ENCODE results near the gene GPR137B. TPM values are rescaled to one million over a fixed set of nuclear protein-coding genes. Genes with fewer than 3 reads are reported as not detected.

GPR137B gene
- total RNA-seq, 4 donors from 2014 or later, result 0.75 to 5.5 (median 5.4) TPM

- H3K27ac ChIP-seq, result no peak overlapping the region
- TF ChIP-seq CTCF (IDR thresholded peaks at IDR 0.05 in 4 of 5, conservative IDR thresholded peaks at IDR 0.05 in 1 of 5) (no peak), POLR2A (IDR thresholded peaks at IDR 0.05) (no peak)
- no peak for ATAC-seq
- no peaks in the 10 kb centered on the region for H3K9me3 ChIP-seq
- H3K4me1 ChIP-seq, result no peaks in the 10 kb centered on the region
- no peak overlapping the region for H3K4me3 ChIP-seq
- no peaks in the 10 kb centered on the region for H3K36me3 ChIP-seq
- DNase-seq, result no peak
- peaks cover 0 to 8% (median 0%) of the 10 kb centered on the region in 3 donors for H3K27me3 ChIP-seq
- in situ Hi-C loops (cut with MboI; ENCODE audit: low sequenced_read_pairs in 4 of 4), result loop anchor here in 3 of 4 donors (10.0 to 25.0 kb wide), 3 partner anchors 382 to 1460 kb away; no protein-coding TSS in a partner anchor
- intact Hi-C loops (cut with DNase I; ENCODE audit: low total_unique reads), result loop anchor here (10.0 kb wide), 1 partner anchor 752 kb away; no protein-coding TSS in a partner anchor
Measured at GRCh38 chr1:236102611-236103010, 39.7 kb upstream of the GPR137B start.

DNA sequence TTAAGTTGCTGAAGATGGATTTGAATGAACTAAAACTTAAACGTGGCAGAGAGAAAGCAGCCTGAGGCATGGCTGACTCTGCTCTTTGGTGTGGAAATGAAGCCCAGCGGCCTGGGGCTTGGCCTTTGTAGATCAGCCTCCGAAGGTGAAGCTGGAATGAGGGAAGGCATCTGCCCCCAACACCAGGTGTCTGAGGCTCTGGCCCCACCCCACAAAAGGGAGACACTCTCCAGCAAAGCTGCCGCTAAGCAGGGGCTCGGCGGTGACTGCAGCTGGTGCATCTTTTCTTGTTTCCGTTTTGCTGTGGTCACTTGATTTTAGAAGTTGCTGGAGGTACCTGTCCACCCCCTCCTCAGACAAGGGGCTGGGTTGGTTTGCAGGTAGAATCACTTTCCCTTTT lies 39.3 kb upstream of the GPR137B start:
- in situ Hi-C loops (cut with MboI; ENCODE audit: low sequenced_read_pairs in 4 of 4), result loop anchor here in 3 of 4 donors (10.0 to 25.0 kb wide), 3 partner anchors 382 to 1459 kb away; no protein-coding TSS in a partner anchor
- intact Hi-C loops (cut with DNase I; ENCODE audit: low total_unique reads), result loop anchor here (10.0 kb wide), 1 partner anchor 752 kb away; no protein-coding TSS in a partner anchor
- Histone ChIP-seq H3K36me3 (no peaks in the 10 kb centered on the region), H3K27me3 (peaks cover 0 to 8% (median 0%) of the 10 kb centered on the region in 3 donors), H3K4me1 (no peaks in the 10 kb centered on the region), H3K9me3 (no peaks in the 10 kb centered on the region), H3K27ac (no peak overlapping the region), H3K4me3 (no peak overlapping the region)
- ATAC-seq, result no peak
- TF ChIP-seq POLR2A (IDR thresholded peaks at IDR 0.05), result no peak
- DNase-seq, result no peak

- H3K27me3 ChIP-seq, result peaks cover 0 to 8% (median 0%) of the 10 kb centered on the region in 3 donors
- H3K27ac ChIP-seq, result no peak overlapping the region
- ATAC-seq (peak in 1 of 2 donors; percentile 49), DNase-seq (no peak)
- H3K9me3 ChIP-seq, result no peaks in the 10 kb centered on the region
- H3K36me3 ChIP-seq, result no peaks in the 10 kb centered on the region
- no peak for TF ChIP-seq POLR2A (IDR thresholded peaks at IDR 0.05)
- TF ChIP-seq CTCF (IDR thresholded peaks at IDR 0.05 in 4 of 5, conservative IDR thresholded peaks at IDR 0.05 in 1 of 5), result peak; percentile 66 to 86 (median 72)
- H3K4me1 ChIP-seq, result no peaks in the 10 kb centered on the region
- in situ Hi-C loops (cut with MboI; ENCODE audit: low sequenced_read_pairs in 4 of 4) (loop anchor here in 3 of 4 donors (10.0 to 25.0 kb wide), 3 partner anchors 381 to 1459 kb away; no protein-coding TSS in a partner anchor), intact Hi-C loops (cut with DNase I; ENCODE audit: low total_unique reads) (loop anchor here (10.0 kb wide), 1 partner anchor 751 kb away; no protein-coding TSS in a partner anchor)
- no peak overlapping the region for H3K4me3 ChIP-seq
Measured at GRCh38 chr1:236103646-236104218, 38.6 kb upstream of the GPR137B start.

GRCh38 chr1:236107121-236107907 lies 35.0 kb upstream of the GPR137B start:
- DNase-seq, result no peak
- Histone ChIP-seq H3K36me3 (no peaks in the 10 kb centered on the region), H3K4me3 (no peak overlapping the region), H3K9me3 (no peaks in the 10 kb centered on the region), H3K27ac (no peak overlapping the region), H3K4me1 (no peaks in the 10 kb centered on the region), H3K27me3 (peaks cover 0 to 4% (median 0%) of the 10 kb centered on the region in 3 donors)
- intact Hi-C loops (cut with DNase I; ENCODE audit: low total_unique reads), result loop anchor here (10.0 kb wide), 1 partner anchor 747 kb away; no protein-coding TSS in a partner anchor
- no peak for ATAC-seq
- TF ChIP-seq CTCF (IDR thresholded peaks at IDR 0.05 in 4 of 5, conservative IDR thresholded peaks at IDR 0.05 in 1 of 5) (no peak), POLR2A (IDR thresholded peaks at IDR 0.05) (no peak)
- in situ Hi-C loops (cut with MboI; ENCODE audit: low sequenced_read_pairs in 4 of 4), result loop anchor here (5.0 to 25.0 kb wide), 4 partner anchors 377 to 1455 kb away; no protein-coding TSS in a partner anchor
